Right hindlimb (tissue), 1 donor: Measurements from ENCODE around the gene NECAB3.

Experiments used
- DNase-seq: peaks from one replicate; pipeline ENCODE4 v3.0.0-alpha.2; 2018

NECAB3 gene

DNA sequence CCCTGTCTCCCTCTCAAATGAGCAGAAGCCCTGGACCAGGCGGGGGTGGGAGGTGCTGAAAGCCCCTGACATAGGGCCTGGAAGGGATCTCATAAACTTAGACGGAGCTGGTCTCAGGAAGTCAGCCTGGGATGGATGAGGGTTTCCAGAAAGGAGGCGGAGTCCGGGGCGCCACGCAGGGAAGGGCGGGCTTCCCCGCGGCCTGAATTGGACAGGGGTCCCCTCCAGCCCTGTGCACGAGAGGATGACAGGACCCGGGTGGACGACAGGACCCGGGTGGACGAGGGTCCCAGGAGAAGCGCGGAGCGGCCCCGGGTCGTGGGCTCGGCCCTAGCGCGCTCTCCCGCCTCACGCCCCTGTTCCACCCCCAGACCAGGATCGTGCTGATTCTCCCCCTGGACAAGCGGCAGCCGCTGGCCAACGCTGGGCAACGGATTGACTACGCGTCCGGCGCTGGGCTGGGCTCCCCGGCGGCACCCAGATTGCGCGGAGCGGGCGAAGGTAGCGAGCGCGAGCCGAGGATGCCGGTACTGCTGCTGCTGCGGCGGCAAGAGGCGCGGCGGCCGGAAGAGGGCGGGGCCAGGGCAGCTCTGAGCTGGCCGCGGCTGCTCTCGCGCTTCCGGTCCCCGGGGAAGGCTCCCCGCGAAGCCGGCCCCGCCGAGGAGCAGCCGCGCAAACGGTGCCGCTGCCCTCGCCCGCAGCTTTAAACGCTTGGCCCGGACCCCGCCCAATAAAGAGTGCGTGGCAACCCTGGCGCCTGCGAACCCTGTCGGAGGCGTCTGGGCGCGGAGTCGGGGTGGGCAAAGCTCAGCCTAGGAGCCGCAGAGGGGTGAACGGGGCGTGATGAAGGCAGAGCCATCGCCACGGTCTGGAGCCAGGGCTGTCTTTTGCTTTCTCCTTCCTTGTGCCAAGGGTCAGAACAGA is 10.8 kb downstream of the NECAB3 start:
- peak; percentile 87 for DNase-seq

DNA sequence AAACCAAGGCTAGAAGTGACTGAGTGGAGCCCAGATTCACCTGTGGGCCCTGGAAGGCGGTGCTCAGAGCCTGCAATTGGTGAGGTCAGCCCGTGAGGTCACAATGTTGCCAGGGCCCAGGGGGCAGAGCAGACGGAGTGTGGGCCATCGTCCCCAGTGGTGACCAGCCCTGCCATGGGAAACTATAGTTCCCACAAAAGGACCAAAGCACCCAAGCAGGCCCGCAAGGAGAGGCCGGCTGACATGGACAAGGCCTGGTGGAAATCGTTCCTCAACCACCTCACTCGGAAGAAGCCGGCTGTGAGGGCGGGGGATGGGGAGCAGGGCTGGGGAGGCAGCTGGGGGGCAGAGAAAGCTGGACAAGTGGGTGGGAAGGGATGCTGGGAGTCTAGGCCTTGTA is 12.1 kb downstream of the NECAB3 start, which contains the start of gene C20orf144:
Gene C20orf144 (plus strand): TSS at position 156 of the 400 bp plus-strand sequence. CDS start 19 bp downstream, at position 175.
- DNase-seq: peak; percentile 18

DNA sequence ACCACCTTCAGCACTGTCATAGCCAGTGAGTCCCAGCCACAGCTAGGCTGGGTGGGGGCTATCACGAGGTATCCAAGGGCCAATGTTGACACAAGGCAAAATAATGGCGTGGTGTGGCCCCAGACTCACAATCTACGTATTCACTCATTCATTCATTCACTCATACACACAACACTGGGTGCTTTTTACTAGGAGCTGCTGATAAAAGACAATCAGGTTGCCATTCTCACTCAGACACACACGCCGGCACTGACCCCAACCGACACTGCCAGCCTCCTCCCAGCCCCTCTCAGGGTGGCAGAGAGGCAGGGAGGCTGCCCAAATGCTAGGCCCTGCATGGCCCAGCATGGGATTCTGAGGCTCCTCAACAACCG is 13.6 kb downstream of the NECAB3 start:
- DNase-seq: no peak

DNA sequence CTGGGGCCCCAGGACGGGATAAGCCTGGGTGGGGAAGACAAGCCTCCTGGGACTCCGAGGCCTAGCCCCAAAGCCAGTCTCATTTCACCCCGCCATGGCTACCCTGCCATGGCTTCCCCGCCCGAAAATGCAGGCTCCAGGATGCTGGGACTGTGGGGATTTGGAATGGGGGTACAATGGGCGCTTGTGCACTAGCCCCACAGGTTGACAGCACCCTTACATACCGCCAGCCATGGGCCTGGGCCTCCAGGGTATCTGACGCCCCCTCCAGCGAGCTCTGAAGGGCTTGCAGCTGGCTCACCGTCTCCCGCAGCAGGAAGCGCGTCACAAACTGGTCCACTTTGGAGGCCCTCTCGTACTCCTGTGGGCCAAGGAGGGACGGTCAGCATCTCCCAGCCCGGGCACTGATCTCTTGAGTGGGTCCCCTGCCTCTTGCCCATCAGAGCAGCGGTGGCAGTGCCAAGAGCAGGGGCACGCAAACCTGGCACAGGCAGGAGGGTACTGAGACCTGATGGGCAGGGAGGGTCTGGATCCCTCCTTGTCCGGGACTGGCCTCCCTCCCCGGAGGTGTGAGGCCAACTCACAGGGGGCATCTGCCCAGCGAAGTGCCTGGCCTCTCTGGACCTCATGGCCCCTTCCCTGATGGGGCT is 14.1 kb downstream of the NECAB3 start:
- DNase-seq: peak; percentile 23

DNA sequence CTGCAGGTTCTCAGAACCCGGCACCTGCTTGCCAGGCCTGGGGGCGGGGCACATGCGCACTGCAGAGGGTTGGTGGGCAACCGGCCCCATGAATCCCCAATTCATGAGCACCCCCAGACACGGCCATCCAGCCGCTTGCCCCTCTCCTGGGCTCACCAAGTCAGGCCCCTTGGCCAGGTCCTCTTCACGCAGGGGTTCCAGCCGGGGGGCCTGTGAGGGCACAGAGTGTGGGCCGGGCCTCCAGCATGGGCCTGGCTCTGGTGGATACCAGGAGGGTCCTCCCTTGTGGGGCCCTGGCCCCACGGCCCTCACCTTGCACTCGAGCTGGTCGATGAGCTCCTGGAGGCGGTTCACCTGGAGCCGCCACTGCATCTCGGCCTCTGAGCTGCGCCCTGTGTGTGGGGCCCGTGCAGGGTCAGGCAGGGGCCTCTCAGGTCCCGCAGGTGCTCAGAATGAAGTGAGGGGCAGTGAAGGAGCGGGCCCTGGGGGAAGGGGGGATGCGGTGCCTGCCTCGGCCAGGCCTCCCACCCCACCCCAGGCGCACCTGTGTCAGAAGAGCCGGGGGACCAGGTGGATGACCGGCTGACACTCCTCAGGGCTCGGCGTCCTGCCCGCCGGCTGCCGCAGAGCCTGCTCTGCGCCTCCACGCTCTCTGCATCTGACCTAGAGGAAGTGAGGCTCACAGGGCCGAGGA is 14.7 kb downstream of the NECAB3 start:
- peak; percentile 18 for DNase-seq

DNA sequence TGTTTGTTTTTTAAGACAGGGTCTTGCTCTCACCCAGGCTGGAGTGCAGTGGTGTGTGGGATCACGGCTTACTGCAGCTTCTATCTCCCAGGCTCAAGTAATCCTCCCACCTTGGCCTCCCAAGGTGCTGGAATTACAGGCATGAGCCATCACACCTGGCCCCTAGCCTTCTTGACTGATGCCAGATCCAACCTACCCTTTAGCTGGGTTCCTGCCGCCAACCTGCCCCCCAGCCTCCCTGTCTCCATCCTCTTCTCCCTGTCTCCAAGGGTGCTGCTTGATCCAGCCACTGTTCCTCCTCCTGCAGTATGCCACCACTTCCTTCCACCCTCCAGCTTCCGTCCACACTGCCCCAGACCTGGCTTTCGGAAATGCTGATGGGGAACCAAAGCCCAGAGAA is 15.3 kb downstream of the NECAB3 start:
- no peak for DNase-seq

DNA sequence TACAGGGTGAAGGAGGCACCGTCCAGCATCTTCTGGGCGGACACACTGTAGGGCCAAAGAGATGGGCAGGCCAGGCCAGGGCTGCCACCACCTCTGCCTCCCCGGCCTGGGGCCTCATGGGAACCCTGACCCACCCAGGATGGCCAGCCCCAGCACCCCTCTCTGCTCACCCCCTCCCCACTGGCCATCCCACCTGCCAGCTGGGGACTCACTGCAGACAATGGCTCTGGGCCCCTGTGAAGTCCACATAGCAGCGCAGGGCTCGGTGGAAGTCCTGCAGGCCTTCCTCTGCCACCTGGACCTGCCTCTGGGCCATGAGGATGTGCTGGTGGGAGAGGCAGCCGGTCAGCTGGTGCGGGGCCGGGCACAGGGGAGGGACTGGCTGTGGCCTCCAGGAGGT is 15.7 kb downstream of the NECAB3 start:
- DNase-seq: peak; percentile 24

DNA sequence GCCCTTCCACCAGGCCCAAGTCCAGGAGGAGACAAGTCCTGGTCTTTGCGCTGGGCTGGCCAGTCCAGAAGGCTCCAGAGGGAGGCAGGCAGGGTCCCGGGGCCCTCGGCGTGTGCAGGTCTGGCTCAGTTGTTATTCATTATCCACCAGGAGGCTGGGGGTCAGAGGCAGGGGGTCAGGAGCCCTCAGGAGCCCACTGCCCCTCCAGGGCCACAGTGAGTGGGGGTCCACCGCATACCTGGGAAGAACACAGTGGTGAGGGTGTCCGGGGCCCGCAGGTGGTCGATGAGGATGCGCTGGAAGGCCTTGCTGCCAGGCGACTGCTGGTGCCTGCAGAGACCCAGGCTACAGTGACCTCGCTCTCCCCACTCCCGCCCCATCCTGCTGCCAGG is 16.5 kb downstream of the NECAB3 start:
- peak; percentile 19 for DNase-seq

DNA sequence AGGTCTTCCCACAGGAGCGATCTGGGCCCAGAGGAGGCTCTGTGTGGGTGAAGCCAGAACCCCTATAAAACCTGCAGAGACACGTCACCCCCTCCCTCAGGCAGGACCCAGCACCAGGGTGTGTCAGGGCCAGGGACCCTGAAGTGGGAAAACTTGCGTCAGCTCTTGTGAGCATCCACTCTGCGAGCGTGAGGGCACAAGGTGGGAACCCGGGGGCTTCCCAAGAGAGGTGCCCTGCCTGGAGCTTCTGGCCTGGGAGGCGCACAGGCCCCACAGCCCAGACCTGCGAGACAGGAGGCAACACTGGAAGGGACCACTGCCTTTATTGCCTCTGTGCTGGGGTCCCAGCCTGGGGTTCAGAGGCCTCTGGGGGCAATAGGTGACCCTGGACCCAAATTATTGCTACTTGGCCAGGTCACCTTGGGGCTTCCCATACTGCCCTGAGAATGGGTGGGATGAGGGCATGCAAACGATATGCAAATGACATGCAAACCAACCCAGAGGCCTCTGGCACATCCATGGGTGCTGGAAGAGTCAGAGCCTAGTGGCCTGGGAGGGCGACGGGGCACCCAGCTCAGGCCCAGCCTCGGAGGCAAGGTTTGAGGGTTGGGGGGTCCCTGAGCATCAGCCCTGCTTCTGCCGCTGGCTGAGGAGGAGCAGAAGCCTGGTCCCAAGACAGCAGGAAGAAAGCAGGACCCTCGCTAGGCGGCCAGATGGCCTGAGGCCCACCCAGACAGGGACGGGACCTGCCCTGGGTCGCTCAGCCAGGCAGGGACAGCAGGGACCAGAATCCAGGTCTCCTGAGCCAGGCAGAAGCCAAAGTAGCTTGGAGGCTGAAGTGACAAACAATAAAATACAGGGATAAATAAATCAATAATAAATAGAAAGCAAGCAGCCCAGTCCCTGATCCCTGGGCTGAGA is 17.2 kb downstream of the NECAB3 start:
- DNase-seq: no peak

DNA sequence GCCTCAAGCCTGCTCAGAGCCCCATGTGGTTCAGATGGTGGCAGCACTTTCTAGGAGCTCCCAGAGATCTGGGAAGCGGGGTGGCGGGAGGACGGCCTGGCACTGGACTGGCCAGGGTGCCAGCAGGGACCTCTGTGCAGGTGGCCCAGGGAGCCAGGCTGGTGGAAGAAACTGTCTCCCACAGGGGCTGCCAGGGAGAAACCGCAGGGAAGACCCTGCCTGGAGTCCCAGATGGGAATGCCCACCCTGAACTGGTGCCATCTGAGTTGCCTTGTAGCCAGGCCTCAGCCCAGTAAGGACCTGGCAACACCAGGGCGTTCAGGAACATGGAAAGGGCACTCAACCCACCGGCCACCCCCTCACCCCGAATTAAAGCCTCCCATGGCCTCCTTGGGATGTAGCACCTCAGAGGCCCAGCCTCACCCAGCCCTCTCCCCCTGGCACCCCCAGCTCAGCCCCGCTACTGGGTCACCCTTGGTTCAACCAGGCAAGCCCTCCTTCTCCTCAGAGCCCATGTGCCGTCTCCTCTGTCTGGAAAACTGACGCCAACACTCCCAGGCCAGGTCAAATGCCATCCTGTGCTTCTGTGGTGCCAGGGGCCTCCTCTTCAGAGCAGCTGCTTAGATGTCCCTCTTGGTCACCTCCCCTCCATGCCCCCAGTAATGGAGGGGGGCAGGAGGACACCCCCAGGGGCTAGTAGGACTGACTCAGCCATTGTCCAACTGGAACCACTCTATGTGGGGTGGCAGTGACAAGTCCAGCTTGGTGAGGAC is 18.0 kb downstream of the NECAB3 start:
- no peak for DNase-seq

DNA sequence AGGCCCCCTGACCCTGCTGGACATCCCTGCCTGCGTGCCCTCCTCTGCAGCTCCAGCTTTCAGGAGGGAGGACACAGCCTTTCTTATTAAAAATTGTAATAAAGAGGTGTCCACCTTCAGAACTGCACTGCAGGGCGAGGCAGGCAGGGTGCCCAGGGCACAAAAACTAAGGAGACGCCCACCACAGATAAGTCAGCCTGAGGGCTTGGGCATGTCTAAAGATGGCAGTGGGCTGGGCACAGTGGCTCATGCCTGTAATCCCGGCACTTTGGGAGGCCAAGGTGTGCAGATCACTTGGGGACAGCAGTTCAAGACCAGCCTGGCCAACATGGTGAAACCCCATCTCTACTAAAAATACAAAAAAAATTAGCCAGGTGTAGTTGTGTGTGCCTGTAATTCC is 19.1 kb downstream of the NECAB3 start:
- no peak for DNase-seq

DNA sequence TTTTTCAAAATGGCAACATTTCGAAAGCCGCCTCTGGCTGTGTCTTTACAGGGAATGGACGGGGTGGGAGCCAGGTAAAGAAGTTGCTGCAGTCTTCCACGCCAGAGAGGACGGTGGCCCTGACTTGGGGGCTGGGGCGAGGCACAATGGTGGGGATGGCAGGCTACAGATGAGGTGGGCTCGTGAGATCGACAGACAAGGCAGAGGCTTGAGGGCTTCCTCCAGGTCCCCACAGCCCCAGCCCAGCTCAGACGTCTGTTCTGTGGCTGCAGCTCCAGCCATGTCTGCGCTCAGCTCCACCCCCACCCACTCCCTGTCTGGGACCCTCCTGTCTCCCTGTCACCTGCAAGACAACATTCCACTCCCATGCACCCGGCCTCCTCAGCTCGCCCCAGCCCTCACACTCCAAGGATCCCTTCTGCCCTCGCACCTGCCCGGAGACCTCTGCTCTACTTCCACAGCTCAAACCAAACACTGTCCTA is 19.5 kb downstream of the NECAB3 start:
- DNase-seq: no peak

DNA sequence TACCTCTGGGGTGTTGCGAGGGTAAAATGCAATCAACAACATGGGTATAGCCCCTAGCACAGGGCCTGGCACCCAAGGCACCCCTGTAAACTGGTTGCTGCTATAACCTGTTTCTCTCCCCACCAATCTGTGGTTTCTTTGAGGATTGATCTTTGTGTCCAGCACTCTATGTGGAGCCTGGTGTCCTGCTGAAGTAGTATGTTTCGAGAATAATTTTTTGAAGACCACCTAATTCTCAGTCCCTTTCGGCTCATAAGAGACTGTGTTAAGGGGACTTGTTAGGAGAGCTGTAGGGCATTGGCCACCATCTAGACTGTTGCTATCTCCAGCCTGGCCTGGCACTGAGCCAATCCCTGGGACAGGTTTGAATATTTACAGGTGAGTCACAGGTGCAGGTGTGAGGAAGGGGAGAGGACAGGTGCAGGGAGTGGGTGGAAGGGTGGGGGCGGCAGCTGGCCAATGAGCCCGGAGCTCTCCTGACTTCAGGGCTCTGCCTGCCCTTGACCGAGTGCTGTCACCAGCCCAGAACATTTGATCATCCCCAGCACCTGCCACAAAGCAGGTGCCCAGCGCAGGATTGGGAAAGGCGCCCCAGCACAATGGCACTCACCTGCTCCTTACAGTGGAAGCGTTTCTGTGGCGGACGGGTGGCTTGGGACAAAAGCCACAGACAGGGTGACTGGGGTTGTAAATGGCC is 20.2 kb downstream of the NECAB3 start:
- peak; percentile 34 for DNase-seq

DNA sequence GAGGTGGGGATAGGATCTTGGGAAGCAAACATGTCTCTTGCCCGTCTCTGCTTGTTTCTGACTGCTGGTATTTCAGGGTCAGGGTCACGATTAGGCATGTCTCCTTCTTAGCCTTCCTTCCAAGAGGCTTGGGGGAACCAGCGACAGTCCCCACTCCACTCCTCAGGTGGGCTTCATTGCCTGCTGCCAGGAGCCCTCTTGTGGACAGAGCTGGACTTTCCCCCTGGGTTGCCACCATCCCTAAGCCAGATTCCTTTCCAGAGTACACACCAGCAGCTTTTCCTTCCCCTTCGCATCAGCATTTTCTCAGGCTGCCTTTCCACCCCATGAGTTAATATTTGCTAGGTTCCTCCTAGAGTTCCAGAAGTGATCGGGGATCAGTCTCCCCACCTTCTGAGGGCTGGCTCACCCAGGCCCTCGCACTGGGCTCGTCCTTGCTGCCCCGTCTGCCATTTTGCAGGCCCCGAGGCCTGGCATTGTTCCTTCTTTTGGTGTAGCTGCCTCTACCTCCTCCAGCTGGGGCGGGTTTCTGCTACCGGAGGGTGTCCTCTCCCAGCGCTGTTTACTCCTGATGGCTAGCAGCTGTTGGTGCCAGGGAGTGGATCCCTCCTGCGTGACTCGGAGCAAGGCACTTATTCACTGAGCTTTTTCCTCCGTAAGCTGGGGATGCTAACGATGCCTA is 20.9 kb downstream of the NECAB3 start:
- DNase-seq: peak; percentile 80

DNA sequence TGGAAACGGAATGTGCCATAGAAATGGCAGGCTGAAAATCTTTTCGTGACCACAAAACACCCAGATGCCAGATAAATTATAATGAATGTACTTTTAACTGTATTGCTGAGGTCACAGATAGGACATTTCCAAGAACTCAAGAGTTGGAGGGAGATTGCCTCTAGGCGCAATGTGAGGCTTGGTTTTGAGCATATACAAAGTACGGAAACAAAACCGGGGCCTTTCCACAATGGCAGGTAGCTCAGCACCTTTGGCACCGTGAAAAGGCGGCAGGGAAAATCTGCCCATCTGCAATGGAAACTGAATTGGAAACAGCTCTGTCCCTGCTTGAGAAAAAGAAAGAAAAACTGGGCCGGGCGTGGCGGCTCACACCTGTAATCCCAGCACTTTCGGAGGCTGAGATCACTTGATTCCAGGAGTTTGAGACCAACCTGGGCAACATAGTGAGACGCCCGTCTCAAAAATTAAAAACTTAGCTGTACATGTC is 22.6 kb downstream of the NECAB3 start:
- no peak for DNase-seq

DNA sequence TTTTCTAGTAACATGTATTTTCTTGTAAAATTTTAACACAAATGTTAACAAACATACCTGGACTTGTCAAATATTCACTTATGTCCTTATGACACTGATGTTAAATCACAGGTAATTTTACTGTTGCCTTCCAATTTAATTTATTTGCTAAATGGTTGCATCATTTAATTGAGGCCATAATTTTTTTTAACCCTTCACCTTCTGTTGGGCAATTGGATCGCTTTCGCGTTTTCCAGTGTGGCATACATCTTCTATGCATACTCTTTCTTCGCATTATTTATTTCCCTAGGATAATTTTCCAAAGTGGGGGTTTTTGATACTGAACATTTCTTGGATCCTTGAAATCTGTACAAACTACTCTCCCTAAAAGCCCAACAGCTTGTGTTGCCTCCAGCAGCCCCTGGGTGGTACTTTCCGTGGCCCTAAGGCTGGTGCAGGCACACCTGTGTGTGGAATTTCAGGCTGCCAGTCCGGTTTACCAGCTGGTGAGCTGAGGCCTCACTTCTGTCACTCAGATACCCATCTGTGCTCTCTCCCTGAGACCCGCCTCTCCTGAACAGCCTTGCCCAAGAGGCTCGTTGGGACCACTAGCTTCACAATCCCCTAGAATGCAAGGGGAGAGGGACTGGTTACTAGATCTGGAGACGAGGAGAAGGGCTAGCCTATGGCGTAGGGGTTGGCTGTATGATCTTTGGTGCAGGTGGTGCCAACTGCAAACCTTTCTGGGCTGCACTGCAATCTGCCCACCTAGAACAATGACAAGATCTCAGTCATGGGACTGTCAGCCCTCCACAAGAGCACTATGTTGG is 23.3 kb downstream of the NECAB3 start:
- peak; percentile 23 for DNase-seq

DNA sequence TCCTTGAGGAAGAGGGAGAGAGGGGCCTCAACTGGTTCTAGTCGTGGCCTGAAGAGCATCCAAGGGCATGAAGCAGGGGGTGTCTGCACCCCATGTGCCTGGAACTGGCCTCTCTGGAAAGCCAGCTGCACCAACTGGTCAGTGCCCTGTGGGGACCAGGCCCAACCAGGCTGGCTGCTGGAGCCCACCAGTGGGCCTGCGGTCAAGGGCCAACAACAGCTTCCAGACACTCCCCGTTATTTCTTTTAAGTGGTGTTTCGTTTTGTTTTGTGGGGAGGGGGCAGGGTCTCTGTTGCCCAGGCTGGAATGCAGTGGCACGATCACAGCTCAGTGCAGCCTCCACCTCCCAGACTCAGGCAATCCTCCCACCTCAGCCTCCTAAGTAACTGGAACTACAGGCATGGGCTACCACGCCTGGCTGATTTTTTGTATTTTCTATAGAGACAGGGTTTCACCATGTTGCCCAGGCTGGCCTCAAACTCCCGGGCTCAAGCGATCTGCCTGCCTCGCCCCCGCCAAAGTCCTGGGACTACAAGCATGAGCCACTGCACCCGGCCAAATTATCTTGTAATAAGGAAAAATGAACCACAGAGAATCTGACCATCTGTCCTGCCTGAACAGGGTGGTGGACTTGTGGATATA is 24.0 kb downstream of the NECAB3 start:
- no peak for DNase-seq

DNA sequence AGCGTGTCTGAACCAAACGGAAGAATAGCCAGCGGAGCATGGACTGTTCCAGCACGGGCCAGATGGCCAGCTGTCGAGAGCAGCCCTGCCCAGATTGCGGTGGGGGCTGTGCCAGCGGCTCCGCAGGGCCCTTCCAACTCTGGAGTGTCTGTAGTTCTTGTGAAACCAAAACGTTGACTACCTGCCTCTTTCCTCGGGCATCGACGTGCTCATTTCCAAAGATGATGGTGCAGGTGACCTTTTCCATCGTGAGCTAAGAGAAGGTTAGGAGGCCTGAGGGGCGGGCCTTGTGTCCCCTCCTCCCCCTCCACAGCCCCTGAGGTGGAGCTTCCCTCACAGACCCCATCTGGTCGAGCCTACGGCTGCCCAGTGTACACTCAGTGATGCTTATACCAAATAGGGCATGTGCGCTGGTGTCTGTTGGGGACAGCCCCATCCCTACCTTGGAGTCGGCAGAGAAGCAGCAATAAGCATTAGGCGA is 25.0 kb downstream of the NECAB3 start:
- peak; percentile 71 for DNase-seq
